Measurements from ENCODE around the gene MBNL1. TPM values are rescaled to one million over a fixed set of nuclear protein-coding genes. Genes with fewer than 3 reads are reported as not detected.

MBNL1 gene
- total and polyA plus RNA-seq, 2 of the 4 experiments (the other 2 are of a cell fraction): 127 to 664 TPM

DNA sequence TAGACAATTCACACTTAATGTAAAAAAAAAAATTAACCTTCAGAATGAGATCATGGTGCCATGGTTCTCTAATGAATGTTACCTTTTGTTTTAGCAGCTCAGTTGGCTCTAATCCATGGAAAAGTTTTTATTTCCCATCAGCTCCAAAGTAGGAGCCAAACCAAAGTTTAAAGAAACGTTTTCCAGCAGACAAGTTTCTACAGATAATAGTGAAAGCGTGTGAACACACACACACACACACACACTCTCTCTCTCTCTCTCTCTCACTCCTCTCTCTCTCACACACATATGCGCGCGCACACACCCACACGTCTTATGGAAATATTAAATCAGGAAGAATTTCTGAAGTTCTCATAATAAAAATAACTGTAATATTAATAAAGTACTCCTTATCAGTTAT lies 46.9 kb downstream of the MBNL1 start:
- H3K9ac ChIP-seq (ENCODE audit: low read depth, low read length): no peak overlapping the region
- no TSS peak for BruUV-seq (replicated peaks)

More for the DNA sequence above, 46.9 kb downstream of the MBNL1 start:
- Histone ChIP-seq H3K27ac (ENCODE audit: insufficient read depth, low read length) (no peak overlapping the region), H3K4ac (ENCODE audit: low read depth, low read length) (no peak overlapping the region), H3K27me3 (ENCODE audit: control insufficient read depth, insufficient read depth, low read length) (no peaks in the 10 kb centered on the region), H3K23ac (ENCODE audit: low read depth, low read length) (no peak overlapping the region; the same call in 1 of the 2 replicates), H2AK9ac (replicated peaks; ENCODE audit: low read depth, low read length, poor library complexity) (no peak overlapping the region), H3K9me3 (ENCODE audit: control insufficient read depth, insufficient read depth, low read length) (no peaks in the 10 kb centered on the region), H3K56ac (ENCODE audit: extremely low read depth, insufficient read depth, low read length) (no peak overlapping the region), H3K4me1 (ENCODE audit: control insufficient read depth, insufficient read depth, low read length) (peaks cover 14% of the 10 kb centered on the region), H2BK120ac (ENCODE audit: low read depth, low read length) (no peak overlapping the region), H3K14ac (replicated peaks; ENCODE audit: low read depth, low read length) (no peak overlapping the region), H3K9me1 (ENCODE audit: insufficient read depth, low read length) (no peaks in the 10 kb centered on the region), H3K79me1 (ENCODE audit: low read depth in 1 of 2, low read length in 2 of 2) (peaks cover 5 to 42% of the 10 kb centered on the region in 2 experiments; a peak in 3 of 4 replicates), H2BK5ac (ENCODE audit: low read depth, low read length, poor library complexity, severe bottlenecking) (peak overlapping the region; percentile 7), H4K91ac (ENCODE audit: insufficient read depth, low read depth, low read length) (no peak overlapping the region), H2AFZ (replicated peaks; ENCODE audit: low read length, poor library complexity) (no peak overlapping the region), H3K4me2 (ENCODE audit: low read depth, low read length) (no peak overlapping the region), H2BK15ac (ENCODE audit: low read depth, low read length) (no peak overlapping the region), H2AK5ac (ENCODE audit: low read depth, low read length) (no peak overlapping the region), H3K4me3 (ENCODE audit: insufficient read depth, low read depth, low read length) (no peak overlapping the region), H4K20me1 (ENCODE audit: insufficient read depth, low read length) (peaks cover 27% of the 10 kb centered on the region; the same call in 1 of the 2 replicates), H4K5ac (ENCODE audit: low read depth, low read length) (no peak overlapping the region), H4K8ac (ENCODE audit: low read depth in 2 of 2, low read length in 2 of 2) (no peak overlapping the region), H3K36me3 (ENCODE audit: control insufficient read depth, insufficient read depth, low read length) (no peaks in the 10 kb centered on the region; the same call in 1 of the 2 replicates), H2BK20ac (ENCODE audit: low read depth, low read length) (no peak overlapping the region), H3K18ac (ENCODE audit: low read depth, low read length) (no peak overlapping the region)
- POLR2A ChIA-PET (ENCODE audit: unreplicated experiment): no interaction called here
- WGBS, 2 experiments (ENCODE audit: extremely low coverage in 2 of 2, insufficient read length in 1 of 2): no CpG with 5 or more reads among the region's 6 CpGs
- TF ChIP-seq RCOR1 (IDR thresholded peaks at IDR 0.05; ENCODE audit: insufficient replicate concordance, low read length) (no peak), NFE2L2 (IDR thresholded peaks at IDR 0.05; ENCODE audit: low read depth, low read length) (no peak), RAD21 (IDR thresholded peaks at IDR 0.05; ENCODE audit: low read length) (no peak), MAFK (IDR thresholded peaks at IDR 0.05; ENCODE audit: low read depth, low read length) (no peak), SMC3 (IDR thresholded peaks at IDR 0.05; ENCODE audit: low read depth, low read length) (no peak), BHLHE40 (IDR thresholded peaks at IDR 0.05; ENCODE audit: low read depth, low read length) (no peak), POLR2A (IDR thresholded peaks at IDR 0.05; ENCODE audit: low read depth, low read length) (no peak), CEBPB (IDR thresholded peaks at IDR 0.05; ENCODE audit: low read depth, low read length) (no peak), CHD1 (IDR thresholded peaks at IDR 0.05; ENCODE audit: low read depth, low read length) (no peak), MXI1 (IDR thresholded peaks at IDR 0.05; ENCODE audit: borderline replicate concordance, low read depth, low read length) (no peak), RFX5 (IDR thresholded peaks at IDR 0.05; ENCODE audit: low read depth, low read length) (no peak)
- TF ChIP-seq, protein P1, sequence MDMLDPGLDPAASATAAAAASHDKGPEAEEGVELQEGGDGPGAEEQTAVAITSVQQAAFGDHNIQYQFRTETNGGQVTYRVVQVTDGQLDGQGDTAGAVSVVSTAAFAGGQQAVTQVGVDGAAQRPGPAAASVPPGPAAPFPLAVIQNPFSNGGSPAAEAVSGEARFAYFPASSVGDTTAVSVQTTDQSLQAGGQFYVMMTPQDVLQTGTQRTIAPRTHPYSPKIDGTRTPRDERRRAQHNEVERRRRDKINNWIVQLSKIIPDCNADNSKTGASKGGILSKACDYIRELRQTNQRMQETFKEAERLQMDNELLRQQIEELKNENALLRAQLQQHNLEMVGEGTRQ (IDR thresholded peaks at IDR 0.05; ENCODE audit: low read depth, low read length): no peak
- TF ChIP-seq, protein P2, sequence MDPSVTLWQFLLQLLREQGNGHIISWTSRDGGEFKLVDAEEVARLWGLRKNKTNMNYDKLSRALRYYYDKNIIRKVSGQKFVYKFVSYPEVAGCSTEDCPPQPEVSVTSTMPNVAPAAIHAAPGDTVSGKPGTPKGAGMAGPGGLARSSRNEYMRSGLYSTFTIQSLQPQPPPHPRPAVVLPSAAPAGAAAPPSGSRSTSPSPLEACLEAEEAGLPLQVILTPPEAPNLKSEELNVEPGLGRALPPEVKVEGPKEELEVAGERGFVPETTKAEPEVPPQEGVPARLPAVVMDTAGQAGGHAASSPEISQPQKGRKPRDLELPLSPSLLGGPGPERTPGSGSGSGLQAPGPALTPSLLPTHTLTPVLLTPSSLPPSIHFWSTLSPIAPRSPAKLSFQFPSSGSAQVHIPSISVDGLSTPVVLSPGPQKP (IDR thresholded peaks at IDR 0.05; ENCODE audit: borderline replicate concordance, low read depth, low read length): no peak
- TF ChIP-seq, protein P3, sequence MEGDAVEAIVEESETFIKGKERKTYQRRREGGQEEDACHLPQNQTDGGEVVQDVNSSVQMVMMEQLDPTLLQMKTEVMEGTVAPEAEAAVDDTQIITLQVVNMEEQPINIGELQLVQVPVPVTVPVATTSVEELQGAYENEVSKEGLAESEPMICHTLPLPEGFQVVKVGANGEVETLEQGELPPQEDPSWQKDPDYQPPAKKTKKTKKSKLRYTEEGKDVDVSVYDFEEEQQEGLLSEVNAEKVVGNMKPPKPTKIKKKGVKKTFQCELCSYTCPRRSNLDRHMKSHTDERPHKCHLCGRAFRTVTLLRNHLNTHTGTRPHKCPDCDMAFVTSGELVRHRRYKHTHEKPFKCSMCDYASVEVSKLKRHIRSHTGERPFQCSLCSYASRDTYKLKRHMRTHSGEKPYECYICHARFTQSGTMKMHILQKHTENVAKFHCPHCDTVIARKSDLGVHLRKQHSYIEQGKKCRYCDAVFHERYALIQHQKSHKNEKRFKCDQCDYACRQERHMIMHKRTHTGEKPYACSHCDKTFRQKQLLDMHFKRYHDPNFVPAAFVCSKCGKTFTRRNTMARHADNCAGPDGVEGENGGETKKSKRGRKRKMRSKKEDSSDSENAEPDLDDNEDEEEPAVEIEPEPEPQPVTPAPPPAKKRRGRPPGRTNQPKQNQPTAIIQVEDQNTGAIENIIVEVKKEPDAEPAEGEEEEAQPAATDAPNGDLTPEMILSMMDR (conservative IDR thresholded peaks at IDR 0.05; ENCODE audit: low read depth, low read length): no peak
- no peak for ATAC-seq (ENCODE audit: low read depth)
- intact Hi-C loops (cut with micrococcal nuclease) (no loop called here), dilution Hi-C loops (cut with HindIII; ENCODE audit: low sequenced_read_pairs, unreplicated experiment) (no loop called here), in situ Hi-C loops (cut with MboI; ENCODE audit: low sequenced_read_pairs) (no loop called here)
- CTCF ChIA-PET: interaction anchor here (0.6 to 2.1 kb wide), 4 partner anchors 10 to 164 kb away, joined by 3 to 7 read pairs (median 4); no protein-coding TSS in a partner anchor
- no peak for DNase-seq
